HepG2 (cell line): ENCODE data around the gene TRIM67. TPM values are rescaled to one million over a fixed set of nuclear protein-coding genes. Genes with fewer than 3 reads are reported as not detected.

Source experiments
- CEBPZ ChIP-seq: IDR thresholded peaks from 2 replicates; pipeline ENCODE4 v1.6.1; 2012; ENCODE audit warnings: low read length, improper control_type of control experiment
- HBP1 ChIP-seq: IDR thresholded peaks from 2 replicates; pipeline ENCODE4 v1.6.1; 2016; ENCODE audit warnings: low read depth, control low read depth
- IRF9 ChIP-seq: sonication (generic); formaldehyde crosslinking; IDR thresholded peaks from 2 replicates; pipeline ENCODE4 v1.8.0; 2022; ENCODE audit warnings: missing genetic modification reagents, mild to moderate bottlenecking, borderline replicate concordance
- KAT8 ChIP-seq: IDR thresholded peaks from 2 replicates; pipeline ENCODE4 v1.6.1; 2016; ENCODE audit warnings: missing genetic modification reagents, missing compliant biosample characterization
- MED13 ChIP-seq: sonication (generic); formaldehyde crosslinking; IDR thresholded peaks from 2 replicates; pipeline ENCODE4 v1.5.0; 2020; ENCODE audit warnings: missing genetic modification reagents
- SMAD3 ChIP-seq: sonication (generic); formaldehyde crosslinking; IDR thresholded peaks from 2 replicates; pipeline ENCODE4 v1.4.0; 2020; ENCODE audit warnings: missing genetic modification reagents
- SP140L ChIP-seq: sonication (generic); formaldehyde crosslinking; IDR thresholded peaks from 2 replicates; pipeline ENCODE4 v1.4.0; 2020; ENCODE audit warnings: missing genetic modification reagents, borderline replicate concordance
- TGIF2 ChIP-seq: IDR thresholded peaks from 2 replicates; pipeline ENCODE4 v1.6.1; 2016; ENCODE audit warnings: control low read depth, missing compliant biosample characterization
- YEATS4 ChIP-seq: sonication (generic); formaldehyde crosslinking; IDR thresholded peaks from 2 replicates; pipeline ENCODE4 v1.4.0; 2020; ENCODE audit warnings: missing genetic modification reagents, borderline replicate concordance
- ZNF234 ChIP-seq: sonication (generic); formaldehyde crosslinking; conservative IDR thresholded peaks from 2 replicates; pipeline ENCODE4 v1.5.1; 2020; ENCODE audit warnings: mild to moderate bottlenecking, missing genetic modification reagents
- ZNF335 ChIP-seq: sonication (generic); formaldehyde crosslinking; IDR thresholded peaks from 2 replicates; pipeline ENCODE4 v1.4.0; 2020; ENCODE audit warnings: missing genetic modification reagents
- ZNF460 ChIP-seq: sonication (generic); formaldehyde crosslinking; IDR thresholded peaks from 2 replicates; pipeline ENCODE4 v1.5.1; 2020; ENCODE audit warnings: missing genetic modification reagents, mild to moderate bottlenecking, borderline replicate concordance
- ZNF564 ChIP-seq: sonication (generic); formaldehyde crosslinking; IDR thresholded peaks from 2 replicates; pipeline ENCODE4 v1.8.1; 2023; ENCODE audit warnings: mild to moderate bottlenecking, missing genetic modification reagents
- ZNF761 ChIP-seq: sonication (generic); formaldehyde crosslinking; conservative IDR thresholded peaks from 2 replicates; pipeline ENCODE4 v1.4.0; 2020; ENCODE audit warnings: mild to moderate bottlenecking, missing genetic modification reagents
- ZNF784 ChIP-seq: sonication (generic); formaldehyde crosslinking; IDR thresholded peaks from 2 replicates; pipeline ENCODE4 v1.5.1; 2020; ENCODE audit warnings: missing genetic modification reagents, mild to moderate bottlenecking, borderline replicate concordance
- polyA plus RNA-seq, 8 experiments: library from polyadenylated mRNA; depleted of rRNA in 3 of 8; stranded (reverse) in 7 of 8; unstranded in 1 of 8; fragments of >200 nt; fragmentation: Illumina TruSeq in 4 of 8; extraction: Trizol in 4 of 8; gene quantifications; 2 replicates each; pipeline versions ENCODE4 v1.2.1 to v1.2.3, GENCODE V29; 2011 to 2016; ENCODE audit warnings: low read depth in 4 of 8, missing spikeins in 1 of 8, mixed read lengths in 1 of 8; ENCODE audit not compliant: insufficient read depth in 1 of 8
- total RNA-seq, 5 experiments: library from RNA; depleted of rRNA; stranded (reverse); fragments of >200 nt; fragmentation: Illumina TruSeq; extraction: Trizol; gene quantifications; 2 replicates each; pipeline ENCODE4 v1.2.3, GENCODE V29; 2016; ENCODE audit warnings: low read depth in 1 of 5
- TF ChIP-seq, protein P1 (sequence below): sonication (generic); formaldehyde crosslinking; conservative IDR thresholded peaks from 2 replicates; pipeline ENCODE4 v1.4.0; 2020; ENCODE audit warnings: missing genetic modification reagents
- TF ChIP-seq, protein P2 (sequence below): sonication (generic); formaldehyde crosslinking; IDR thresholded peaks from 2 replicates; pipeline ENCODE4 v1.8.1; 2022; ENCODE audit warnings: low read depth, mild to moderate bottlenecking, missing genetic modification reagents

The TRIM67 gene
- total and polyA plus RNA-seq, 2 of the 13 experiments (the other 11 are each of a cell fraction or from before 2014, with no cell fraction given) = not detected

DNA sequence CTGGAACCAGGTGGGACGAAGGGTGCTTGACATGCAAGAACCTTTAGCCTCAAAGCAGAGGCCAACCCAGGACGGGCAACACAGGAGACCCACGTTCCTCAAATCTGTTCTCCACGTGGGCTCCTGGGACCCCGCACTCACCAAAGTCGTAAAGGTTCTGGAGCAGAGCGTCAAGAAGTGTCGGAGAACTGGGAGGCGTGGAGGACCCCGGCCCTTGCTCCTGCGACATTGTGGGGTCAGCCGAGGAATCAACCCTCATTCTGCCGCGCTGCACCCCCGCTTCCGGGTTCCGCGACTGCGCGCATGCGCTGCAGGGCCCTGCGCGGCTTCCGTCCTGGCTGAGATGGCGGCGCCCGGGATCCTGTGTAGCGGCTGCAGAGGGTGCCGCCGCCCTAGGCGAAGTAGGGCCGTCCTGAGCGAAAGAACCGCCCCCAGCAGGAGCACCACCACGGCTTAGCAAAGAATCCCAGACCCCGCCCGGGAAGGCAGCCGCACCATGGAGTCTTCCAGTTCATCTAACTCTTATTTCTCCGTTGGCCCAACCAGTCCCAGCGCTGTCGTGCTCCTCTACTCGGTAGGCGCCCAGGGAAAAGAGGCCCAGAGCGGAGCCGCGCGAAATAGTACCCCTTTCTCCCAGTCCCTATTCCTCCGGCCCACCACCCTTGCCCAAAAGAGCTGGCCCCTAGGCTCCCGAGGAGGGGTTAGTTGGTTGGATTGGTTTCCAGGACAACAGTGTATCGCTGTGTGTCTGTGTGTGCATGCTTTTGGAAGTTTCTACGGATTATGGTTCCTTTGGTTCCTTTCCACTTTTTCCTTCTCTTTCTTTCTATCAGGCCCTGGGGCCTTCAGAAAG, 79.3 kb downstream of the TRIM67 start, which contains the start of gene GNPAT (continued):
- TF ChIP-seq CEBPZ (no peak), KAT8 (CRISPR knock-in tag) (peak; percentile 91), IRF9 (peak; percentile 74; the same call in 1 of the 2 replicates), HBP1 (0 out of 2 replicates have a peak, but pooled peaks have one; percentile 74), YEATS4 (CRISPR knock-in tag) (0 out of 2 replicates have a peak, but pooled peaks have one; percentile 37), SP140L (CRISPR knock-in tag) (0 out of 2 replicates have a peak, but pooled peaks have one; percentile 39), MED13 (CRISPR knock-in tag) (peak; percentile 24), ZNF761 (CRISPR knock-in tag) (no peak), ZNF564 (CRISPR knock-in tag) (no peak), SMAD3 (no peak), ZNF460 (no peak), ZNF784 (CRISPR knock-in tag) (peak; percentile 57; the same call in 1 of the 2 replicates), ZNF335 (no peak), TGIF2 (CRISPR knock-in tag) (0 out of 2 replicates have a peak, but pooled peaks have one; percentile 58), ZNF234 (CRISPR knock-in tag) (0 out of 2 replicates have a peak, but pooled peaks have one; percentile 30)
- TF ChIP-seq, protein P1, sequence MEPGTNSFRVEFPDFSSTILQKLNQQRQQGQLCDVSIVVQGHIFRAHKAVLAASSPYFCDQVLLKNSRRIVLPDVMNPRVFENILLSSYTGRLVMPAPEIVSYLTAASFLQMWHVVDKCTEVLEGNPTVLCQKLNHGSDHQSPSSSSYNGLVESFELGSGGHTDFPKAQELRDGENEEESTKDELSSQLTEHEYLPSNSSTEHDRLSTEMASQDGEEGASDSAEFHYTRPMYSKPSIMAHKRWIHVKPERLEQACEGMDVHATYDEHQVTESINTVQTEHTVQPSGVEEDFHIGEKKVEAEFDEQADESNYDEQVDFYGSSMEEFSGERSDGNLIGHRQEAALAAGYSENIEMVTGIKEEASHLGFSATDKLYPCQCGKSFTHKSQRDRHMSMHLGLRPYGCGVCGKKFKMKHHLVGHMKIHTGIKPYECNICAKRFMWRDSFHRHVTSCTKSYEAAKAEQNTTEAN (CRISPR knock-in tag) = peak; percentile 46; the same call in 1 of the 2 replicates
- TF ChIP-seq, protein P2, sequence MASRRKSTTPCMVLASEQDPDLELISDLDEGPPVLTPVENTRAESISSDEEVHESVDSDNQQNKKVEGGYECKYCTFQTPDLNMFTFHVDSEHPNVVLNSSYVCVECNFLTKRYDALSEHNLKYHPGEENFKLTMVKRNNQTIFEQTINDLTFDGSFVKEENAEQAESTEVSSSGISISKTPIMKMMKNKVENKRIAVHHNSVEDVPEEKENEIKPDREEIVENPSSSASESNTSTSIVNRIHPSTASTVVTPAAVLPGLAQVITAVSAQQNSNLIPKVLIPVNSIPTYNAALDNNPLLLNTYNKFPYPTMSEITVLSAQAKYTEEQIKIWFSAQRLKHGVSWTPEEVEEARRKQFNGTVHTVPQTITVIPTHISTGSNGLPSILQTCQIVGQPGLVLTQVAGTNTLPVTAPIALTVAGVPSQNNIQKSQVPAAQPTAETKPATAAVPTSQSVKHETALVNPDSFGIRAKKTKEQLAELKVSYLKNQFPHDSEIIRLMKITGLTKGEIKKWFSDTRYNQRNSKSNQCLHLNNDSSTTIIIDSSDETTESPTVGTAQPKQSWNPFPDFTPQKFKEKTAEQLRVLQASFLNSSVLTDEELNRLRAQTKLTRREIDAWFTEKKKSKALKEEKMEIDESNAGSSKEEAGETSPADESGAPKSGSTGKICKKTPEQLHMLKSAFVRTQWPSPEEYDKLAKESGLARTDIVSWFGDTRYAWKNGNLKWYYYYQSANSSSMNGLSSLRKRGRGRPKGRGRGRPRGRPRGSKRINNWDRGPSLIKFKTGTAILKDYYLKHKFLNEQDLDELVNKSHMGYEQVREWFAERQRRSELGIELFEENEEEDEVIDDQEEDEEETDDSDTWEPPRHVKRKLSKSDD (CRISPR knock-in tag) = 0 out of 2 replicates have a peak, but pooled peaks have one; percentile 44
